ENCODE data around the gene CCR3. TPM values are rescaled to one million over a fixed set of nuclear protein-coding genes. Genes with fewer than 3 reads are reported as not detected.
A peak's percentile ranks its signal among the peaks of the same experiment; 100 is the strongest.

CCR3 gene
- total and polyA plus RNA-seq, 4 experiments from 2014 or later: 0.29 to 0.60 (median 0.55) TPM; not detected in 1

- Mint-ChIP-seq H3K36me3 (no peaks in the 10 kb centered on the region), H3K9me3 (no peaks in the 10 kb centered on the region), H3K27me3 (no peaks in the 10 kb centered on the region), H3K27ac (peak overlapping the region; percentile 38 to 92 (median 71)), H3K4me3 (peak overlapping the region in 3 of 8 donors; percentile 13 to 79 (median 56)), H3K4me1 (peaks cover 66 to 94% (median 84%) of the 10 kb centered on the region in 4 donors)
- Histone ChIP-seq H3K27me3 (ENCODE audit: insufficient read depth, low read length) (no peaks in the 10 kb centered on the region), H3K4me1 (ENCODE audit: insufficient read depth, low read length) (peaks cover 88% of the 10 kb centered on the region), H3K27ac (ENCODE audit: low read depth, low read length) (no peak overlapping the region), H3K4me3 (ENCODE audit: low read length in 2 of 2) (no peak overlapping the region), H3K9me3 (ENCODE audit: control insufficient read depth in 1 of 2, low read length in 2 of 2) (no peaks in the 10 kb centered on the region), H3K36me3 (ENCODE audit: insufficient read depth, low read length) (no peaks in the 10 kb centered on the region)
- DNase-seq: no peak
- intact Hi-C loops (cut with micrococcal nuclease): no loop called here
- ChIA-PET POLR2A (ENCODE audit: partially characterized antibody) (no interaction called here), CTCF (ENCODE audit: partially characterized antibody) (interaction anchor here (1.2 to 4.8 kb wide), 2 partner anchors 17 to 73 kb away, joined by 4 to 48 read pairs; partner anchors contain the start of gene CCR5)
These were observed 54.6 kb downstream of the CCR3 start for GRCh38 chr3:46296826-46297225.

GRCh38 chr3:46297658-46298423 is 55.6 kb downstream of the CCR3 start:
- intact Hi-C loops (cut with micrococcal nuclease): no loop called here
- peak overlapping the region in 7 of 8 donors; percentile 3 to 79 (median 37) for H3K4me3 Mint-ChIP-seq
- H3K4me3 ChIP-seq (ENCODE audit: low read length in 2 of 2): no peak overlapping the region
- no peaks in the 10 kb centered on the region for H3K36me3 Mint-ChIP-seq
- no peak for DNase-seq
- H3K4me1 Mint-ChIP-seq: peaks cover 69 to 97% (median 86%) of the 10 kb centered on the region in 4 donors
- ChIA-PET CTCF (ENCODE audit: partially characterized antibody) (interaction anchor here (1.0 to 3.2 kb wide), 3 partner anchors 12 to 72 kb away, joined by 5 to 27 read pairs (median 9); partner anchors contain the start of gene CCR5), POLR2A (ENCODE audit: partially characterized antibody) (interaction anchor here (0.9 to 5.0 kb wide), 7 partner anchors 8 to 71 kb away, joined by 3 to 55 read pairs (median 8); partner anchors contain the start of genes CCR2 and CCR5)
- no peaks in the 10 kb centered on the region for H3K27me3 ChIP-seq (ENCODE audit: insufficient read depth, low read length)
- H3K27me3 Mint-ChIP-seq: no peaks in the 10 kb centered on the region
- H3K27ac ChIP-seq (ENCODE audit: low read depth, low read length): peak overlapping the region; percentile 25
- peak overlapping the region; percentile 69 to 91 (median 79) for H3K27ac Mint-ChIP-seq
- H3K9me3 ChIP-seq (ENCODE audit: control insufficient read depth in 1 of 2, low read length in 2 of 2): no peaks in the 10 kb centered on the region
- peaks cover 86% of the 10 kb centered on the region for H3K4me1 ChIP-seq (ENCODE audit: insufficient read depth, low read length)
- H3K36me3 ChIP-seq (ENCODE audit: insufficient read depth, low read length): no peaks in the 10 kb centered on the region
- H3K9me3 Mint-ChIP-seq: no peaks in the 10 kb centered on the region

GRCh38 chr3:46298871-46299607 is 56.8 kb downstream of the CCR3 start:
- ChIA-PET CTCF (ENCODE audit: partially characterized antibody) (interaction anchor here (0.8 to 3.2 kb wide), 6 partner anchors 14 to 71 kb away, joined by 3 to 27 read pairs (median 7); partner anchors contain the start of gene CCR5), POLR2A (ENCODE audit: partially characterized antibody) (interaction anchor here (0.7 to 5.0 kb wide), 12 partner anchors 8 to 200 kb away, joined by 3 to 55 read pairs (median 6); partner anchors contain the start of genes CCR2 and CCR5)
- peak overlapping the region; percentile 25 for H3K27ac ChIP-seq (ENCODE audit: low read depth, low read length)
- Mint-ChIP-seq H3K27me3 (no peaks in the 10 kb centered on the region), H3K9me3 (no peaks in the 10 kb centered on the region), H3K4me1 (peaks cover 58 to 95% (median 78%) of the 10 kb centered on the region in 4 donors), H3K27ac (peak overlapping the region; percentile 71 to 91 (median 85)), H3K36me3 (no peaks in the 10 kb centered on the region), H3K4me3 (peak overlapping the region in 7 of 8 donors; percentile 37 to 79 (median 61))
- peak overlapping the region in 1 of 2 donors; percentile 34 for H3K4me3 ChIP-seq (ENCODE audit: low read length in 2 of 2)
- H3K9me3 ChIP-seq (ENCODE audit: control insufficient read depth in 1 of 2, low read length in 2 of 2): no peaks in the 10 kb centered on the region
- no peaks in the 10 kb centered on the region for H3K27me3 ChIP-seq (ENCODE audit: insufficient read depth, low read length)
- intact Hi-C loops (cut with micrococcal nuclease): no loop called here
- H3K36me3 ChIP-seq (ENCODE audit: insufficient read depth, low read length): no peaks in the 10 kb centered on the region
- H3K4me1 ChIP-seq (ENCODE audit: insufficient read depth, low read length): peaks cover 74% of the 10 kb centered on the region
- peak in 1 of 5 donors; percentile 15 for DNase-seq

GRCh38 chr3:46299608-46300460 is 57.6 kb downstream of the CCR3 start:
- Histone ChIP-seq H3K27ac (ENCODE audit: low read depth, low read length) (peak overlapping the region; percentile 25), H3K4me1 (ENCODE audit: insufficient read depth, low read length) (peaks cover 66% of the 10 kb centered on the region), H3K4me3 (ENCODE audit: low read length in 2 of 2) (no peak overlapping the region), H3K27me3 (ENCODE audit: insufficient read depth, low read length) (no peaks in the 10 kb centered on the region), H3K36me3 (ENCODE audit: insufficient read depth, low read length) (no peaks in the 10 kb centered on the region), H3K9me3 (ENCODE audit: control insufficient read depth in 1 of 2, low read length in 2 of 2) (no peaks in the 10 kb centered on the region)
- ChIA-PET CTCF (ENCODE audit: partially characterized antibody) (interaction anchor here (0.8 to 3.2 kb wide), 6 partner anchors 14 to 189 kb away, joined by 3 to 27 read pairs (median 6); partner anchors contain the start of gene CCR5), POLR2A (ENCODE audit: partially characterized antibody) (interaction anchor here (0.7 to 5.0 kb wide), 11 partner anchors 9 to 69 kb away, joined by 3 to 55 read pairs (median 7); partner anchors contain the start of genes CCR2 and CCR5)
- peak in 1 of 5 donors; percentile 33 for DNase-seq
- peak overlapping the region; percentile 71 to 90 (median 84) for H3K27ac Mint-ChIP-seq
- H3K4me3 Mint-ChIP-seq: peak overlapping the region; percentile 1 to 79 (median 51)
- peaks cover 53 to 95% (median 73%) of the 10 kb centered on the region in 4 donors for H3K4me1 Mint-ChIP-seq
- H3K36me3 Mint-ChIP-seq: no peaks in the 10 kb centered on the region
- H3K27me3 Mint-ChIP-seq: no peaks in the 10 kb centered on the region
- intact Hi-C loops (cut with micrococcal nuclease): no loop called here
- H3K9me3 Mint-ChIP-seq: no peaks in the 10 kb centered on the region

GRCh38 chr3:46300461-46300789 is 58.2 kb downstream of the CCR3 start:
- H3K27ac ChIP-seq (ENCODE audit: low read depth, low read length): no peak overlapping the region
- peak overlapping the region; percentile 60 to 89 (median 79) for H3K27ac Mint-ChIP-seq
- no peaks in the 10 kb centered on the region for H3K27me3 Mint-ChIP-seq
- ChIA-PET POLR2A (ENCODE audit: partially characterized antibody) (interaction anchor here (0.9 to 5.0 kb wide), 7 partner anchors 12 to 69 kb away, joined by 3 to 55 read pairs (median 7); partner anchors contain the start of genes CCR2 and CCR5), CTCF (ENCODE audit: partially characterized antibody) (interaction anchor here (0.8 to 3.2 kb wide), 4 partner anchors 24 to 188 kb away, joined by 3 to 27 read pairs (median 6); partner anchors contain the start of gene CCR5)
- H3K9me3 ChIP-seq (ENCODE audit: control insufficient read depth in 1 of 2, low read length in 2 of 2): no peaks in the 10 kb centered on the region
- no peaks in the 10 kb centered on the region for H3K36me3 Mint-ChIP-seq
- no peaks in the 10 kb centered on the region for H3K9me3 Mint-ChIP-seq
- H3K27me3 ChIP-seq (ENCODE audit: insufficient read depth, low read length): no peaks in the 10 kb centered on the region
- intact Hi-C loops (cut with micrococcal nuclease): no loop called here
- peaks cover 53 to 93% (median 72%) of the 10 kb centered on the region in 4 donors for H3K4me1 Mint-ChIP-seq
- H3K4me1 ChIP-seq (ENCODE audit: insufficient read depth, low read length): peaks cover 64% of the 10 kb centered on the region
- H3K4me3 ChIP-seq (ENCODE audit: low read length in 2 of 2): no peak overlapping the region
- no peaks in the 10 kb centered on the region for H3K36me3 ChIP-seq (ENCODE audit: insufficient read depth, low read length)
- H3K4me3 Mint-ChIP-seq: peak overlapping the region in 7 of 8 donors; percentile 9 to 79 (median 28)
- DNase-seq: no peak

GRCh38 chr3:46301122-46301835 is 59.0 kb downstream of the CCR3 start:
- Mint-ChIP-seq H3K27ac (peak overlapping the region; percentile 71 to 89 (median 86)), H3K9me3 (no peaks in the 10 kb centered on the region), H3K36me3 (no peaks in the 10 kb centered on the region), H3K4me1 (peaks cover 53 to 84% (median 67%) of the 10 kb centered on the region in 4 donors), H3K27me3 (no peaks in the 10 kb centered on the region), H3K4me3 (peak overlapping the region in 6 of 8 donors; percentile 47 to 80 (median 64))
- ChIA-PET POLR2A (ENCODE audit: partially characterized antibody) (interaction anchor here (0.9 to 5.0 kb wide), 5 partner anchors 16 to 68 kb away, joined by 3 to 55 read pairs (median 5); partner anchors contain the start of gene CCR5), CTCF (ENCODE audit: partially characterized antibody) (interaction anchor here (1.1 to 1.8 kb wide), 2 partner anchors 9 to 59 kb away, joined by 3 to 5 read pairs; no protein-coding TSS in a partner anchor)
- Histone ChIP-seq H3K4me3 (ENCODE audit: low read length in 2 of 2) (no peak overlapping the region), H3K9me3 (ENCODE audit: control insufficient read depth in 1 of 2, low read length in 2 of 2) (no peaks in the 10 kb centered on the region), H3K36me3 (ENCODE audit: insufficient read depth, low read length) (no peaks in the 10 kb centered on the region), H3K4me1 (ENCODE audit: insufficient read depth, low read length) (peaks cover 63% of the 10 kb centered on the region), H3K27ac (ENCODE audit: low read depth, low read length) (no peak overlapping the region), H3K27me3 (ENCODE audit: insufficient read depth, low read length) (no peaks in the 10 kb centered on the region)
- DNase-seq: no peak
- intact Hi-C loops (cut with micrococcal nuclease): no loop called here

Measured in CD4-positive, alpha-beta memory T cell (primary cell).